ENCODE data around the gene FAM83C.

The FAM83C gene

GRCh38 chr20:35311409-35311808 is 19.2 kb upstream of the FAM83C start:
- TF ChIP-seq, protein P1, sequence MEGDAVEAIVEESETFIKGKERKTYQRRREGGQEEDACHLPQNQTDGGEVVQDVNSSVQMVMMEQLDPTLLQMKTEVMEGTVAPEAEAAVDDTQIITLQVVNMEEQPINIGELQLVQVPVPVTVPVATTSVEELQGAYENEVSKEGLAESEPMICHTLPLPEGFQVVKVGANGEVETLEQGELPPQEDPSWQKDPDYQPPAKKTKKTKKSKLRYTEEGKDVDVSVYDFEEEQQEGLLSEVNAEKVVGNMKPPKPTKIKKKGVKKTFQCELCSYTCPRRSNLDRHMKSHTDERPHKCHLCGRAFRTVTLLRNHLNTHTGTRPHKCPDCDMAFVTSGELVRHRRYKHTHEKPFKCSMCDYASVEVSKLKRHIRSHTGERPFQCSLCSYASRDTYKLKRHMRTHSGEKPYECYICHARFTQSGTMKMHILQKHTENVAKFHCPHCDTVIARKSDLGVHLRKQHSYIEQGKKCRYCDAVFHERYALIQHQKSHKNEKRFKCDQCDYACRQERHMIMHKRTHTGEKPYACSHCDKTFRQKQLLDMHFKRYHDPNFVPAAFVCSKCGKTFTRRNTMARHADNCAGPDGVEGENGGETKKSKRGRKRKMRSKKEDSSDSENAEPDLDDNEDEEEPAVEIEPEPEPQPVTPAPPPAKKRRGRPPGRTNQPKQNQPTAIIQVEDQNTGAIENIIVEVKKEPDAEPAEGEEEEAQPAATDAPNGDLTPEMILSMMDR (conservative IDR thresholded peaks at IDR 0.05; ENCODE audit: control insufficient read depth, insufficient read depth, low read depth, low read length) = no peak
- peak; percentile 74 for DNase-seq (ENCODE audit: low read depth)
- no peak overlapping the region for H3K4me3 ChIP-seq (ENCODE audit: control insufficient read depth, low read depth, low read length)

DNA sequence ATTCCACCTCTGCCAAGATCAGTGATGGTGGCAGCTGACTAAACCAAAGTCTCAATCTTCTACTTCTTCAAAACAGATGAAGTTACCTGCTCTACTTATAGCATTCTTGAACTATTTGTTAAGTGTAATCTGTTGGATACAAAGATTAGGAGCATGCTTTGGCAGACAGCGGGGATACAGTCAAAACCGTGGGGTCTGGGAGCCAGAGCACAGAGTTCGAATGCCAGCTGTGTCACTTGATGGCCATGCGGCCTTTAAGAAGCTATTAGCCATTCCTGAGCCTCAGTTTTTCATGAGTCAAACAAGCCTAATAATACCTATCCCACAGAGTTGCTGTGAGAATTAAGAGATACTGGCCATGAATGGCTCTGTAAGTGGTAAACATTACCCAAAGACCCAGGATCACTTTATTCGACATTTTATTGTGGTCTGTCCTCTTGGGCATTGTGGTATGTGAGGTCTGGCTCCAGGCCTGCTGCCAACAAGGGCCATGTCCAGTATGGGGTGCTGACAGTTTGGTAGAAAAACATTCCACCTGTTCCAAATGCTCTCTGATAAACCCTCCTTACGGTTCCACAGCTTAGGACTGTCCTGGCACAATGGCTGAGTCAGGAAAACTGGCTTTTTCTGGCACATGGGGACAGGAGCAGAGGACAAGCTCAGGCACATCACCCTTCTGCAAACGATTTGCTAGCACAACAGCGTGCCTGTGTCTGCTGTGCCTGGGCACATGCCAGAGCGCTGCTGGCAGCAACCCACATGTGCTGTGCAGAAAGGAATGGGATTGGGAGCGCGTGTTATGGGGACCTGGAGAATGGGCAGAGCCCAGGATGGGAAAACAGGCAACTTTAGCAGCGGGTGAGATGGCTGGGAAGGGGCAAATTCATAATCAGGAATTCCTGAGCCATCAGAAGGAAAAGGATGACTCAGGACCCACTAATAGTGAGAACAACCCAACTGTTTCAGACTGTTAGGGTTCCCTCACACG is 15.7 kb upstream of the FAM83C start:
- no peak overlapping the region for H3K4me3 ChIP-seq (ENCODE audit: control insufficient read depth, low read depth, low read length)
- peak; percentile 86 for DNase-seq (ENCODE audit: low read depth)
- TF ChIP-seq, protein P1 (conservative IDR thresholded peaks at IDR 0.05; ENCODE audit: control insufficient read depth, insufficient read depth, low read depth, low read length) = no peak

DNA sequence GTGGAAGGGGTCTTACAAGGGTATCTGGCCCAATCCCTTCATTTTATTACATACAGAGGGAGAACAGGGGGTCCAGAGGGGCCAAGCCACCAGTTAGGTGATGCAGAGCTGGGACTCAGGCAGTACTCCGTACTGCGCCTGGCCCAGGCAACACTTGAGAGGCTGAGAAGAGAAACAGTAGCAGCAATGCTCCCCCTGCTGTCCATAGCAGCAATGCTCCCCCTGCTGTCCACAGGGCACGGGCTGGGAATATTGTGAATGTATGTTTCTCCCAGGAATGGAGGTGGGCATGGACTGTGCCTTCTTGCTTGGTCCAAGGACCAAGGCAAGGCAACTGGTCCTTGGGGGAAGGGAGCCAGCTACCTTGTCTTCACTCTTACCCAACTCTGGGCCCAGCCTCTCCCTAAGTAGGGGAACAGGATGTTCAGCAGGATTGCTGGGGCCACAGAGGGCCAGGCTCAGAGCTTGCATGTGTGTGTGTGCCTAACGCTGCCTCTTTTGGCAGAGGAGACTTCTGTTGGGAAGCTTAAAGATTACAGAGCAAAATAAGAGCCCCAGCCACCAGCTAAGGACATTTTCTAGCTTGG is 14.8 kb upstream of the FAM83C start:
- DNase-seq (ENCODE audit: low read depth) = peak; percentile 85
- H3K4me3 ChIP-seq (ENCODE audit: control insufficient read depth, low read depth, low read length) = no peak overlapping the region
- TF ChIP-seq, protein P1 (conservative IDR thresholded peaks at IDR 0.05; ENCODE audit: control insufficient read depth, insufficient read depth, low read depth, low read length) = peak; percentile 94

- H3K4me3 ChIP-seq (ENCODE audit: control insufficient read depth, low read depth, low read length) = no peak overlapping the region
- TF ChIP-seq, protein P1 (conservative IDR thresholded peaks at IDR 0.05; ENCODE audit: control insufficient read depth, insufficient read depth, low read depth, low read length) = no peak
- DNase-seq (ENCODE audit: low read depth) = peak; percentile 100
Observed at GRCh38 chr20:35305682-35306556, 13.7 kb upstream of the FAM83C start.

- DNase-seq (ENCODE audit: low read depth) = no peak
- TF ChIP-seq, protein P1 (conservative IDR thresholded peaks at IDR 0.05; ENCODE audit: control insufficient read depth, insufficient read depth, low read depth, low read length) = no peak
Observed at GRCh38 chr20:35304956-35305355, 12.7 kb upstream of the FAM83C start.

More at GRCh38 chr20:35304956-35305355, 12.7 kb upstream of the FAM83C start:
- no peak overlapping the region for H3K4me3 ChIP-seq (ENCODE audit: control insufficient read depth, low read depth, low read length)
